ENCODE measurements around the gene FRMD4B.

Gene FRMD4B

DNA sequence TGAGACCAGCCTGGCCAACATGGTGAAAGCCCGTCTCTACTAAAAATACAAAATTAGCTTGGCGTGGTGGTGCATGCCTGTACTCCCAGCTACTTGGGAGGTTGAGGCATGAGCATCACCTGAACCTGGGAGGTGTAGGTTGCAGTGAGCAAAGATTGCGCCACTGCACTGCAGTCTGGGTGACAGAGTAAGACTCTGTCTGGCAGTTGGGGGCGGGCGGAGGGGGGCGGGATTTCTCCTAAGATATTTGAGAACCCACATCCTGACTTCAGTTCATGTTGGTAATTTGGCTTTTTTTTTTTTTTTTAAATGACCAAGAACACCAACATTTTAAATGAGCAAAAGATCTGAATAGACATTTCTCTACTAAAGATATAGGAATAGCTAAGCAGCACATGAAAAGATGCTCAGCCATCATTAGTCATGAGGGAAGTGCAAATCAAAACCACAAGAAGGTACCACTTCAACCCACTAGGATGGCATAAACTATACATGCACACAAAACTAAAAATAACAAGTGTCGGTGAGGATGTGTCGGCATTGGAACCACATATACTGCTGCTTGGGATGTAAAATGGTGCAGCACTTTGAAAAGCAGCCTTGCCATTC, 187.9 kb downstream of the FRMD4B start:
- peak; percentile 48 to 74 for DNase-seq

DNA sequence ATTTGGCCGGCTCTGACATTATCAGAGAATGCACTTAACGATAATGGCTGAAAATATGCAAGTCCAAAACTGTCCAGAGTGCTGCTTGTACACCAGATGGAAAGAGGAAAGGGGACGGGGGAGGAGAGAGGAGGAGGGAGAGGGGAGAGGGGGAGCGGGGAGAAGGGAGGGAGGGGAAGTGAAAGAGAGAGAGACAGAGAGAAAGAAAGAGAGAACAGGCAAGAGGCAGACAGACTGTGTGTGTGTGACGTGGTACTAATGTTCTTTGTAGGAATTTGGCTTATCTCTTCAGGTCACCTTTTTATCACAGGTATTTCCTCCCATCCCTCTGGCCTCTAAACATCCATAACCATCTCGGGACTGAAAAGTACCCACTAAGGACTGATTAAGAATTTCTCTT, 188.4 kb downstream of the FRMD4B start:
- DNase-seq = no peak

DNA sequence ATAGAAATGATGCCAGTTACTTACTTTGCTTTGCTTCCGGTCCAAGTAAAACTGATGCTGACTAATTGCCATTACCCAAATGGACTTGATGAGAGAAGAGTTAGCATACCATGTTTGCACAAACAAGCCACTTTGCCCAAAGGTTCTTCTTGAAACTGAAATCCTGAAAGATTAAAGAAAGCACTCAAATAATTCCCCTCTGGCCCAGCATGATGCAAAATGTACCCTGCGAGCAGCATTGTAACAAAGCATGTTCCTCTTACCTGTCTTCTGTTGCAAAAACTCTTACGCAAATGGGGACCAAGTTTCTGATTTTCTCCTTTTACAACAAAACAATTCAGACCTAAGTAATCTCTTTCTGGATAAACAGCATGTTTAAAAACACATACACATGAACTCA, 189.0 kb downstream of the FRMD4B start:
- DNase-seq = no peak

DNA sequence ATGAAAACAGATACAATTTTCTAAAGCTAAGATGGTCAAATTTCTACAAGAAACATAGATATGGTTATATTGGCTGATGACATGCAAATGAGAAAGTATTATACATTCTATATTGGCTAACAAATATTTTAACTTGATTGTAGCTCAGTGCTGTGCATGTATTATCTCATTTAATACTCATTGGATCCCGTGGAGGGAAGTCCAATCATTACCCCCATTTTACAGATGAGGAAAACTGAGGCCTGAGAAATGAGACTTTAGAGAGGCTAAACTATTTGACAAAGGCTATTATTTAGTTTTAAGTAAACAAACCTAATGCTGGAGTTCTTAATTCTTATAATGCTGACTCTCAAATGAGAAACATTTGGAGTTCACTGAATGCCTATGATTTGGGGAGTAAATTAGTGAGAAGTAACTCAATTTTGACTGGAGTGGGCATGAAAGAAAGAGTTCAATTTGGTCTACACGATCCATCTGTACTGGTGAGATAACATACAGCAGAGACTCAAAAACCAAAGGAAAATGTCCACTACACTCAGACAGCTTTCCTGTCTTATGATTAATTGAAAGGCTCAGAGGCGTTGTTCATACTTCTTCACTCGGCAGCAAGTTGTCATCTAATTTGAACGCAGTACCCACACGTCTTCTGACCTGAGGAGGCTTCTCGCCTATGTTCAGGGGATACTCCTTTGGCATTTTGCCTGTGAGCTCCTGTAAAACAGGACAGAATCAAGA, 191.3 kb downstream of the FRMD4B start:
- DNase-seq = no peak

DNA sequence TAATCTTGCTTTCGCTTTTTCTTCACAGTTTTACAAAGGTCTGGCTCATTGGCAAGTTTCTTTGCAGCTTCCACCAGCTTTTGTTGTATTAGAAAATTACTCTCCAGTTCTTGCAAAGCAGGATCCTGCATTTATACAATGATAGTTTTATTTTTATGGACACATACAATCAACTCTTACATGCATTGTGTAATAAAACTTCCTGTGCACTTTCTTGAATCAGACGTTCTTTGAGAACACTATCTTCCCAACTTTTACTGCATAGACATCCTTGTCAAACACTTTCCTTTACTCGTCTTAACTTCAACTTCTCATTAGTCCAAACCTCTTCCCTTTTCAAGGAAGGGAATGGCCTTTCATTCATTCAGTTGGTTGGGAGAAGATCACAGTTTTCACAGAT, 192.1 kb downstream of the FRMD4B start:
- no peak for DNase-seq

DNA sequence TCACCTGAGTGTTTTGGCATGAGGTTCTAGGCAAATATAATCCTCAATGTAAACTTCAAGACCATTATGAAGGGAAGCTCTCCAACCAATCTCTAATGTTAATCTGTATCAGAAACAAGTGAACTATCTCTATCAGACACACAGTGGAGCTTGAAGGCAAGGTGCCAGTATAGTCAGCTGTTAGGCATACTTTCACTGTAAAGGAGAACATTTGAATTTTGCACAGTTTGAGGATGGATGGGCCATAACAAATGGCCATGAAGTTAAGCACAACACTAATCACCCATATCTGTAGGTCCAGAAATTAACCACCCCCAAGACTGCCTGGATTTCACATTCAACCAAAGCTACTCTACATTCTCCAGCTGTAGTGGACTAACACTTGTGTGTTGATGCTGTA, 194.4 kb downstream of the FRMD4B start:
- DNase-seq = no peak

DNA sequence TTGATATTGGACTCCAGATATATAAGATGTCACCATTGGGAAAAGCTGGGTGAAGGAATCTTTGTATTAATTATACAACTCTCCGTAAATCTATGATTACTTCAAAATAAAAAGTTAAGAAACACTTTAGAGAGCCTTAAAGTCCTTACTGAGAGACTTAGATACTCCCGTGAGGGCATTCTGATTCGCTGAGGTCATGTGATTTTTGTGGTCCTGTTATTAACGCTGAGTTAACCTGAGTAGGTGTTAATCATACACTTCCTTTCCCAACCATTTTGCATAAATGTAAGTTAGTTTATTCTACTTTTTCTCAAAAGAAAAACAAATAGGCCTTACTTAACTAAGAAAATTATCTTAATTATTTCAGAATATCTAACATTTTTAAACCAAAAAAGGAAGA, 196.4 kb downstream of the FRMD4B start:
- no peak for DNase-seq

DNA sequence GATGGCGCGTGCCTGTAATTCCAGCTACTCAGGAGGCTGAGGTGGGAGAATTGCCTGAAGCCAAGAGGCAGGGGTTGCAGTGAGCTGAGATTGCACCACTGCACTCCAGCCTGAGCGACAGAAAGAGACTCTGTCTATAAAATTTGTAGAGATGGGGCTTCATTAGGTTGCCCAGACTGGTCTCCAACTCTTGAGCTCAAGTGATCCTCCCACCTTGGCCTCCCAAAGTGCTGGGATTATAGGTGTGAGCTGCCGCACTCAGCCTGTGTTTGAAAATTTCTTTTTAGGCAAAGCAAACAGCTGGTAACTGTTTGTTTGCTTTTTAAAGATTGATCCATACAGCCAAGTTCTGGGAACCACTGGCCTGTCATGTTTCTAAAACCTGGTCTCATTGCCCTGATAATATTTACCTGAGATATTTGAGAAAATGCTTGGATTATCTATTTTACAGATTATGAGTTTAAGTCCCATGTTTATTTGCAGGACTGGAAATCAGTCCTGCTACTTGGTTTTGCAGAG, 199.3 kb downstream of the FRMD4B start:
- DNase-seq = no peak

DNA sequence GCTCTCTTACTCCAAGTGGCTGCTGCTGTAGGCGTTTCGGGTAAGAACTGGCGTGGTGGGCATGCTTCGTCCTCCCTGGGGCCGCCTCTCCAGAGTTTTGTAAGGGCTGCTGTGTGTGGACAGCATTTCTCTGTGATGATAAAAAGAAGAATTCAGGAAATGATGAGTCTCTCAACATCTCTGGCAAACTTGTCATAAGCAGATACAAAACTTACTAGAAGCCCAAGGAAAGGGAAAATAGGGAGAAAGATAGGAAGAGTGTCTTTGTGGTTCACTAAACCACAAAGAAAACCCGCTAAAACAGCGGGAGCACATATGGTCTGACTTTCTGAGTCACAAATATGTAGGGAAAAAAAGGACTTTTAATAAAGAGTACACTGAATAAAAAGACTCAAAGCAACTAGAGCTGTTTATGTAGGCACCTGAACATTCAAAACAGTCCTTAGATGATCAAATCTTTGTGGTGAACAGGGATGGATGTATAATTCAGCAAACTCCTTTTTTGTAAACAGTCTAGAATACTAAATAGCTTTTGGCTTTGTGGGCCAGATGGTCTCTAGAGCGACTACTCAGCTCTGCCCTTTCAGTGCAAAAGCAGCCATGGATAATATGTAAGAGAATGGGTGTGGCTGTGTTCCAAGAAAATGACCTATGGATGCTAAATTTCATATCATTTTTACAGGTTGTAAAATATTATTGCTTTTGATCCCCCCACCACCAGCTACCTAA, 203.1 kb downstream of the FRMD4B start:
- no peak for DNase-seq

DNA sequence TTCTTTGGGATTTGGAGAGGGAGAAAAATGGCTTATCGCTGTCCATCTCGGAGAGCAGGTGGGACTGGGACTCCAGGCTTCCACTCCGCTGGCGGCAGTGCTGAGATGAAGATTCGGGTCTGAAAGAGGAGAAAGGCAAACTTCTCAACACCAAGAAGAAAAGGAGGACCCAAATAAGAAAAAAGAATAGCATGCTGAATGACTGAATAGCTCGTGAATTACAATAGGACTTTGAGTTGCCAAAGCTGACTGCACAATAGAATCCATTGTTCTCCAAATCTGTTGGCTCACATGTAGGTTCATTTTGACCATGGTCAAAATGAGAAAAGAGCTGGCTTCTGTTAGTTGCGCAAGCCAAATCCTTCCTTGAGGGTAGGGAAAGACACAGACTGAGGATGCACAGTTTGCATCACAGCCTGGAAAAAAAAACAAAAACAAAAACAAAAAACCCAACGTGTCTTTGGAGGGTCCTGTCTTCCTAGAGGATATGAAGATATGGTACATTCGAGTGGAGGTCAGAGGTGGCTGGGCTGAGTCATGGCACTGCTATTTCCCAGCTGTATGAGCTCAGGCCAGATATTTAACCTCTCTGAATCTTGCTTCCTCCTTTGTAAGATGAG, 204.2 kb downstream of the FRMD4B start:
- DNase-seq = no peak

DNA sequence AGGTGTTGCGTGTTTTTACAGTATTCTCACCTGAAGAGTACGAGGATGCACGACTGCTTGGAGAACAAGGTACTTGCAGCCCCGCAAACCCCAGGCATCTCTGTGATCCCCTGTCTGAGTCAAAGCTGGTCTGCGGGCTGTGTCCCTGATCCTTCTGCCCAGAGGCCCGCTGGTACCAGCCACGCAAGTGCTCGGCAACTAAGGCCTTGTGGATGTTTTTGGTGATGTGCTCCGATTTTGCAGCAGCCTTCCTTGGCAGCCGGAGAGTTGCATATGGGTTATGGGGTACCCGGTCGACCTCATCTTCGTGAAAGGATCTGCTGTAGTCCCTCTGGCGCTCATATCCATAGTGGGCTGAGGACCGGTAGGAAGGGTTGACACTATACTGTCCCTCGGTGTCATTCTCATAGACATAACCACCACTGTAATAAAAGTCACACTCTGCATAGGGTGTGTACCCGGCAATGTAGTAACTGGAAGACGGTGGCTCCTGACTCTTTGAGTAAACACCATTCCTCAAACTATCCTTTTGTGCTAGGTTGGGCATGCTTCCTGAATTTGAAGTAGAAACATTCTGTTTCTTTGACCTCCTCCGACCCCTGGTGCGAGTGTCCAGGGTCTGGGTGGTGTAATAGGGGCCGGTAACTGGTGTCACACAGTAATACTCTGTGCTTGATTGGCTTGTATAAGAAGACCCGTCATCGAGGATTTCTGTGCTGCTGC, 204.9 kb downstream of the FRMD4B start:
- no peak for DNase-seq

DNA sequence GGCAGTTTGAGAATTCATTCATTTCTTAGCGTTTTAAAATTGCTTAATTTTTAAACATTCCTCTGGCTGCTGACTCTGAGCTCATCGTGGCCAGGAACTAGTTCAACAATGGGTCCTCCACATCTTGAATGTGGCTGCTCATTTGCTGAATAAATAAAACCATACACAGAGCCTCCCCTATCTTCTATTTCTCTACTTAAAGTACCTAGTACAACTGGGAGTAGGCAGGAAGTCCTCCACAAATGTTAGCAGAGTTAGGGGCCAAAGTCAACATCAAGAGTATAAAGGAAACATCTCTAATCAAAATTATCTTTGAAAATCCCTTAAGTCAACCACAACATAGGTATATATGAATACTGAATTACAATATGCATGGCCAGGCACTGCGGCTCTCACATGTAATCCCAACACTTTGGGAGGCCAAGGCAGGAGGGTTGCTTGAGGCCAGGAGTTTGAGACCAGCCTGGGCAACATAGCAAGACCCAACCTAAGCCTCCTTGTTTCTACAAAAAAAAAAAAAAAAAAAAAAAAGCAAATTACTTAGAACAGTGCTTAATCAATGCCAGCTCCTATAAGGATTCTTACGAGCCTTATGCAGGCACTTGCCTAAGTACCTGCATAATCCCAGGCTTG, 206.0 kb downstream of the FRMD4B start:
- no peak for DNase-seq

DNA sequence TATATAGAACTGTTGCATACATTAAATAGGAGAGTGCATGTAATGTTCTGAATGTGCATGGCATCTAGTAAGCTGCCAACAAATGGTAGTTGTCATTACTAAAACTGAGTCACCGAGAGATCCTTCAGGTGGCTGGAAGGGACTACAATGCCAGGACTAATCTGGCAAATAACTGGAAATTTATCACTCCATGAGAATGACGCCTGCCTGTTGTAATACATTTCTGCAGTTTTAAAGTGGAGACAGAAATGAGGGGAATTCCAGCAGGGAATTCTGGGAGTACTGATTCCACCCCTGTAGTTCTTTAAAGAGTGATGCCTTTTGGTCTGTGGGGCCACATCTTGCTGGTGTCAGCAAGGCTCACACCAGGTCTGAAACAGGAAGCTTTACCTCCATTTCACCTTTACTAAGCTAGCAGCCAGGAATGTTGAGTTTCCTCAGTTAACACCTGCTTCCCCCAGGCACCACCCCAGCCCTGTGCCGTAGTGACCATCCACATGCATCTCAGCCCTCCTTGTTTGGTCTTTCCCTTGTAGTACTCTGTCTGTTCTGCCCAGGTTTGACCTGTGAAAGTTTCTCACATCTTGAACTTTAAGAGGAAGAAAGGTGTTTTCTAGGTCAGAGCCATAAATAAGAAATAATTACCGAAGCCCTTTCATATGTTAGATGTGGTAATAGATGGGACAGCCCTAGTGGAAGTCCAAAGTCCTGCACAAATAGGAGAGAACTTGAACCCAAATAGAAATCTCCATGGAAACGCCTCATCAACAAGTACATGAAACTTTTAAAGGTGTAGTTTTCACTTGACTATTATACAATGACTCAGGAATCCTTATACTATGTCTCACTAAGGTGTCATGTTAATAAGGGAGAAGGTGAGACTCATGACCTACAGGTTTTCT, 206.8 kb downstream of the FRMD4B start:
- DNase-seq = no peak

DNA sequence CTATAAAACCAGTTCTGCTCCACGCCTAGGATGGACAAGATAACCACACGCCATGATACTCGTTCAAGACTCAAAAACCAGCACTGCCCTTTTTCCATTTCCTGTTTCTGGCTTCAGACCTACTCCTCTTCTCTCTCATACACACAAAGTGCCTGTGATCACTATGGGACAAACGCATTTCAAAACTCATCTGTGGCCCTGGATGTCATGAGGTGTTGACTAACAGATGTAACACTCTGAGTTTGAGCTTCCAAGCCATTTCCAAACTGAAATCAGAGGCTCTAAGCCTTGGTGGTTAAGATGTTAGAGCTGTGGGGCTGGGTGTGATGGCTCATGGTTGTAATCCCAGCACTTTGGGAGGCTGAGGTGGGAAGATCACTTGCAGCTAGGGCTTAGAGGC, 207.8 kb downstream of the FRMD4B start:
- no peak for DNase-seq

DNA sequence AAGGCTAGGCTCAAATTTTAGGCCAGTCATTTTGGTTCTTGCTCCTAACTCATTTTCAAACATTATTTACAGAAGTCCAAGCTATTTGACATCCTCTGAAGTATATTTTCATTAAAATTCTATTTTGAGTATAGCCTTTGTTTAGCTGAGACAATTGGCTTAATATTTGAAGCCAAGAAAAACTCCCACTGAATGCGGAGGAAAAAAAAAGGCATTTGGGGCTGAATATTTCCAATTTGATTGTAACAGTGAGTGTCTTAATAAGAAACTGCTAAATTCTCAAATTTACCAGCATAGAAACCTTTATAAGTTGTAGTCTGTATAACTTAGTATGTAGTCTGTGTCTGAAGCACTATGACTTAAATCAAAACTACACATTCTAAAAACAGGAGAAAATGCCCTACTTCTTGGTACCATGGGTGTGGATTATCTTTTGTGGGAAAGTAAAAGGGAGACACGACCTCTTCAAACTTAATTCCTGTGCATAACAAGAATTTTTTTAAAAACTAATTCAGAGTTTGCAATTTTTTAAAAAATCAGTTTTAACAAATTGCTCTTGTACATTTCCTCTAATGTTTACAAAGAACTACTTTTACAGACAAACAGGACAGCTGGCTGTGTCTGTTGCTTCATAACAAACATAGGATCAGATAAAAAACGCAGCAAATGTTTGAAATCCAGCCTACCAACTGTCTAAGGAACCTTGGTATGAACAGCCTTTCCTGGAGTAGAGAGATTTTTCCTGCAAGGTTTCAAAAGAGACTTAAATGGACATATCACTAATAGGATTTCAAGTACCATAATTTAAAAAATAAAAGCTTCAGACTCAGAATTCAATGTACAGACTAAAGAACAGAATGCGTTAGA, 210.8 kb downstream of the FRMD4B start:
- no peak for DNase-seq

DNA sequence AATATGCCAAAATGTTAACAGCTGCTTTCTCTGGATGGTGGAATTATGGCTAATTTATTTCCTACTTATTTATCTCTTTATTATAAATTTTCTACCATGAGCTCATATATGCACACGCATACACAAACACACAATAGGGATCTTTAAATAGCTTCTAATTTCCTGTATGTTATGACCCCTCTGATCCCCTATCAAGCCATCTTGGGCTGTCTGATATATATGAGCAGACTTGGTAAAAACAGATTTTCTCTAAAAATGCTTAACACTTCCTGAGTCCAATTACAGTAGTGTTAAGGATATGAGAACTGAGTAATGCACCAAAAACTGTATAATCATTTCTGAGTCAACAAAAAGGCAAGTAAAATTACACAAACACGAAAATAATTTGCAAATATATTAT, 211.4 kb downstream of the FRMD4B start:
- DNase-seq = no peak

DNA sequence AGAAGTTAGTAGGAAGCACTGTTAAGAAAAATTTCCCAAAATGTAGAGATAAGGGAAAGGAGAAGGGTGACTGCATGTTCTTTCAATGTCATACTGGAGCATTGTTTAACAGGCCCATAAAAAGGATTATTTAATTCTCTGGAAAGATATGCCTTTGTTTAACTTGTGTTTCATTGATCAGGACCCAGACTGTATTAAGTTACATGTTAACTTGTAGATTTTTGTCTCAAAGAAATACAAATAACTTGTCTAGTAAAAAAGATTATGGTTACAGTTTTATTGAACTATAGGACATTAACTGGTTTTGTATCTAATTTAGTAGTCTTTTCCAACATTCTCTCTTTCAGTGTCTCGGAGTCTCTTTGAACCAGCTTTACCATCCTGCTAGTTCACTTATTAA, 213.8 kb downstream of the FRMD4B start:
- no peak for DNase-seq

DNA sequence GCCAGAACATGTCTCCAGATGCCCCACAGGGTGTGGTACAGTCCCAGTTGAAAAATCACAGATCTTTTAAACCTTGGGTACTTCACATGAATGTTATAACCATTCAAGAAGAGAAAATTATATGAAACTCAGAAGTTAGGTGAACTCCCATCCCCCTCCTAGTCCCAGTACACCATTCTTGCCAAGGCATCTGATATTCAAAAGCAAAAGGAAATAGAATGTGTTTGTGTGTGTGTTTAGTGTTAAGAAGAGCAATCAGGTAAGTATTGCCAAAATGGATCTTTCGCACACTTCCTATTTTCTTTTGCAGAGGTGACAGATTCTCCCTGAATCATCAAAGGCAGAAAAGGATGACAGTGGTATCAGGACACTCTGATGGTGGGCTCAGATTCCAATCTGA, 219.4 kb downstream of the FRMD4B start:
- DNase-seq = no peak

DNA sequence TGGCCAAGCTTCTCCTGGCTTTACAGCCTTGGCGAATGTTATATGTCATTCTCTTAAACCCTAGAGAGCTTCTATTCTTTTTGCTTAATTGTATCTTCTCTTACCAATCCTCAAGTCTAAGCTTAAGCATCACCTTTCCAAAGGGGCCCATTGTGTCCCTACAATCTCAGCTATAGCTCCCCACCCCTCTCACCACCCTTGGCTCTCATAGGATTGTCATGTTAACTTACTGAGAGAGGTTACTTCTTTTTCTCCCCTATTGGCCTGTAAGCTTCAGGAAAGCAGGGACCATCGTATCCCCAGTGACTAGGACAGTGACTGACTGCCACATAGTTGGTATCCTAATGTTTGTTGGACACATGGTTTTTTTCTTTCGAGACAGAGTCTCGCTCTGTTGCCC, 220.1 kb downstream of the FRMD4B start:
- DNase-seq = no peak

DNA sequence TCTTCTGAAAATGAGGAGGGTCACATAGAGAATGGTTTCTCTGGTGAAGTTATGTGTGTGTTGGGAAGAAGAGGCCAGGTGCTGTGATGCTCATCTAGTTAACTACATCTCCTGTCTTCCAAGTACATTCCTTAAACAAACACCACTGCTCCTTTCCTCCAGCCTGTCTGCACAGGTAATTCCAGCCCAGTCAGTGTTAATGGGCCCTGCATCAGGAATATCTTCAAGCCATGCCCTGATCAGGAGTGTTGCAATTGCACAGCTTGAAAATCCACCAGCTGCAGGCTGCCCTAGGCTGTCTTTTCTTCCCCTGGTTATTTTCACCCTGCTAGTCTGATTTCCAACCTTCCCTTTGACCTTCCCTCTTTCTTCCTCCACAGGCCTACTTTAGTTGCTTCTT, 221.6 kb downstream of the FRMD4B start:
- DNase-seq = no peak
